Measurements from ENCODE around the gene CPT1C. TPM values are rescaled to one million over a fixed set of nuclear protein-coding genes. Genes with fewer than 3 reads are reported as not detected.

CPT1C gene
- total and polyA plus RNA-seq, 2 donors (not counting 3 experiments of a cell fraction or from before 2014, with no cell fraction given), result 45.7 to 80.8 TPM

- BruUV-seq (replicated peaks), result no TSS peak
- H3K9ac ChIP-seq (replicated peaks; ENCODE audit: extremely low read depth, insufficient read depth, low read length), result no peak overlapping the region
- ChIA-PET POLR2A (no interaction called here), CTCF (no interaction called here)
- DNase-seq (ENCODE audit: low read depth, low spot score), result no peak
- H3K79me2 ChIP-seq (ENCODE audit: control insufficient read depth, insufficient read depth, low read length), result peaks cover 47% of the 10 kb centered on the region
- no peaks in the 10 kb centered on the region for H4K20me1 ChIP-seq (replicated peaks; ENCODE audit: control insufficient read depth, extremely low read depth, insufficient read depth, low read length)
- dilution Hi-C loops (cut with MboI; ENCODE audit: extremely low pct_ligation_motif_present, low sequenced_read_pairs), result no loop called here
- H3K4me1 ChIP-seq (ENCODE audit: control insufficient read depth, extremely low read depth, insufficient read depth, low read length), result peaks cover 19% of the 10 kb centered on the region
- no peak for FAIRE-seq
- H3K9me3 ChIP-seq (replicated peaks; ENCODE audit: control insufficient read depth, insufficient read depth, low read length), result no peaks in the 10 kb centered on the region
- H3K4me2 ChIP-seq (ENCODE audit: insufficient read depth, low read length), result no peak overlapping the region
- no peaks in the 10 kb centered on the region for H3K27me3 ChIP-seq (ENCODE audit: control insufficient read depth in 2 of 2, insufficient read depth in 2 of 2, low read length in 2 of 2)
- intact Hi-C loops (cut with micrococcal nuclease), result no loop called here
- H3K27ac ChIP-seq (ENCODE audit: insufficient read depth, low read depth, low read length), result no peak overlapping the region
- H3K9me1 ChIP-seq (replicated peaks; ENCODE audit: control insufficient read depth, extremely low read depth, insufficient read depth, low read length), result no peaks in the 10 kb centered on the region
- TF ChIP-seq POLR2A (IDR thresholded peaks at IDR 0.05; ENCODE audit: low read depth, low read length) (no peak), JUN (IDR thresholded peaks at IDR 0.05; ENCODE audit: borderline replicate concordance, insufficient read depth, insufficient read length, low read depth) (no peak), EZH2 (IDR thresholded peaks at IDR 0.05; ENCODE audit: borderline replicate concordance, low read depth, low read length, severe bottlenecking) (no peak), FOS (IDR thresholded peaks at IDR 0.05; ENCODE audit: borderline replicate concordance, insufficient read depth, low read length) (no peak), GATA2 (IDR thresholded peaks at IDR 0.05; ENCODE audit: insufficient read depth, insufficient read length, low read depth, low read length) (no peak), POLR2AphosphoS5 (IDR thresholded peaks at IDR 0.05; ENCODE audit: insufficient read depth, low read depth, low read length) (no peak), MAX (IDR thresholded peaks at IDR 0.05; ENCODE audit: insufficient read depth, insufficient read length) (no peak), CTCF (IDR thresholded peaks at IDR 0.05; ENCODE audit: extremely low read depth in 1 of 2, insufficient read depth in 1 of 2, low read depth in 1 of 2, low read length in 2 of 2) (no peak), MYC (IDR thresholded peaks at IDR 0.05; ENCODE audit: low read depth, low read length) (no peak)
- H3K36me3 ChIP-seq (ENCODE audit: control insufficient read depth in 2 of 2, extremely low read depth in 1 of 2, insufficient read depth in 2 of 2, low read length in 2 of 2), result peaks cover 2 to 32% of the 10 kb centered on the region in 2 experiments
- H3K4me3 ChIP-seq (replicated peaks in 1 of 3; ENCODE audit: insufficient read depth in 1 of 3, low read depth in 1 of 3, low read length in 3 of 3), result no peak overlapping the region
- no peak overlapping the region for H2AFZ ChIP-seq (ENCODE audit: low read depth, low read length)
Observed at GRCh38 chr19:49645995-49646394, 44.9 kb upstream of the CPT1C start.
